ENCODE measurements around the gene BLOC1S1. TPM values are rescaled to one million over a fixed set of nuclear protein-coding genes. Genes with fewer than 3 reads are reported as not detected.

Gene BLOC1S1
- total RNA-seq, 6 donors from 2014 or later, result 34.6 to 255 (median 139) TPM

DNA sequence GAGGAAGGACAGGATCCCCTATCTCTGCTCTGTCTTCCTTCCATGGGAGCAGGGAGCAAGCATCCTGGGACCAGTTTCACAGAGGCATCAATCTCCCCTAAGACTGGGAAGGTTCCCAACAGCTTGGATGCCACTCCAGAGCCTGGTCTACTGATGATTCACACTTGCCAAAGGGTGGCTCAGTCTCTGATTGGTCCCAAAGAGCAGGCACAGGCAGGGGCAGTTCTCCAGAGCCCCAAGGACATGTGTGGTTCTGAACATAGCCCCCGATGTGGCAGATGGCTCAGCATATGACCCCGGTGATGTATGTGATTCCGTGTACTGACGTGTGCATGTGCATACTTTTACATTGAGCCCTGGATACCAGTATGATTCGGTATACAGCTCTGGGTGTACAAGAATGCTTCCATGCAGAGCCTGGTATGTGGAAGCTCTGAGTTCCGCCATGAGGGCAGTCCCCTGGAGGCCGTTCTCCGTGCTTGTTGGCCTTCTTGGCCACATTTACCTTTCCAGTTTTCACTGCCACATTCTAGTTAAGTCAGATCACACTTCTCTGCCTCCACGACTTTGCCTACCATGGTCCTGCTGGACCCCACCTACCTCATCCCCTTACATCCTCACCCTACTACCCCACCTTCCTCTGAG is 29.4 kb upstream of the BLOC1S1 start:
- TF ChIP-seq POLR2A (IDR thresholded peaks at IDR 0.05), result no peak
- TF ChIP-seq EP300 (IDR thresholded peaks at IDR 0.05), result no peak
- TF ChIP-seq POLR2AphosphoS5 (IDR thresholded peaks at IDR 0.05), result no peak
- no peak for TF ChIP-seq CTCF (IDR thresholded peaks at IDR 0.05)
- peaks cover 5 to 9% (median 7%) of the 10 kb centered on the region in 4 donors for H3K4me1 ChIP-seq
- H3K36me3 ChIP-seq, result no peaks in the 10 kb centered on the region
- no peak overlapping the region for H3K4me3 ChIP-seq
- H3K27me3 ChIP-seq, result no peaks in the 10 kb centered on the region
- ATAC-seq (ENCODE audit: low FRiP score in 2 of 2), result no peak
- 86 to 90% methylated on average over 9 of the region's 9 CpGs for WGBS, 2 donors
- no peak for DNase-seq
- no peak overlapping the region for H3K27ac ChIP-seq
- no peaks in the 10 kb centered on the region for H3K9me3 ChIP-seq

- H3K4me1 ChIP-seq, result no peaks in the 10 kb centered on the region
- DNase-seq (no peak), ATAC-seq (ENCODE audit: low FRiP score in 2 of 2) (no peak)
- H3K9me3 ChIP-seq, result no peaks in the 10 kb centered on the region
- TF ChIP-seq POLR2A (IDR thresholded peaks at IDR 0.05) (no peak), POLR2AphosphoS5 (IDR thresholded peaks at IDR 0.05) (no peak), CTCF (IDR thresholded peaks at IDR 0.05) (no peak), EP300 (IDR thresholded peaks at IDR 0.05) (no peak)
- no peak overlapping the region for H3K27ac ChIP-seq
- no peaks in the 10 kb centered on the region for H3K36me3 ChIP-seq
- no peak overlapping the region for H3K4me3 ChIP-seq
- H3K27me3 ChIP-seq, result no peaks in the 10 kb centered on the region
Measured at GRCh38 chr12:55687746-55688145, 28.1 kb upstream of the BLOC1S1 start.

- Histone ChIP-seq H3K27me3 (no peaks in the 10 kb centered on the region), H3K27ac (no peak overlapping the region), H3K36me3 (no peaks in the 10 kb centered on the region), H3K4me1 (no peaks in the 10 kb centered on the region), H3K9me3 (no peaks in the 10 kb centered on the region), H3K4me3 (no peak overlapping the region)
- TF ChIP-seq CTCF (IDR thresholded peaks at IDR 0.05), result no peak
- no peak for TF ChIP-seq POLR2A (IDR thresholded peaks at IDR 0.05)
- TF ChIP-seq EP300 (IDR thresholded peaks at IDR 0.05), result no peak
- no peak for TF ChIP-seq POLR2AphosphoS5 (IDR thresholded peaks at IDR 0.05)
- 86 to 87% methylated on average over 16 of the region's 16 CpGs for WGBS, 2 donors
- DNase-seq, result no peak
- no peak for ATAC-seq (ENCODE audit: low FRiP score in 2 of 2)
Measured at GRCh38 chr12:55688716-55689655, 26.9 kb upstream of the BLOC1S1 start.

- peak in 1 of 2 donors; percentile 55 for DNase-seq
- ATAC-seq (ENCODE audit: low FRiP score in 2 of 2), result peak in 1 of 2 donors; percentile 30
- no peaks in the 10 kb centered on the region for H3K36me3 ChIP-seq
- 90 to 93% methylated on average over 9 to 11 of the region's 12 CpGs for WGBS, 2 donors
- no peaks in the 10 kb centered on the region for H3K4me1 ChIP-seq
- no peak overlapping the region for H3K4me3 ChIP-seq
- H3K27ac ChIP-seq, result no peak overlapping the region
- no peaks in the 10 kb centered on the region for H3K27me3 ChIP-seq
- TF ChIP-seq POLR2A (IDR thresholded peaks at IDR 0.05) (no peak), POLR2AphosphoS5 (IDR thresholded peaks at IDR 0.05) (no peak), CTCF (IDR thresholded peaks at IDR 0.05) (no peak), EP300 (IDR thresholded peaks at IDR 0.05) (no peak)
- no peaks in the 10 kb centered on the region for H3K9me3 ChIP-seq
Measured at GRCh38 chr12:55692631-55693322, 23.1 kb upstream of the BLOC1S1 start.

All from upper lobe of left lung (tissue), 6 donors.